Fibroblast of lung (primary cell): Measurements from ENCODE around the gene SPACA5.

Experiments used
- EZH2 ChIP-seq: IDR thresholded peaks from 2 replicates; pipeline ENCODE4 v1.5.1; 2012; ENCODE audit warnings: low read length, control low read depth, mild to moderate bottlenecking; ENCODE audit errors: missing control alignments
- TF ChIP-seq, protein P1 (sequence below), 2 donors: IDR thresholded peaks in 1 of 2; conservative IDR thresholded peaks in 1 of 2; 1 replicate in 1 of 2; 2 replicates in 1 of 2; pipeline ENCODE4 v1.5.1; 2011 to 2012; ENCODE audit warnings: low read length in 2 of 2, control low read depth in 1 of 2, inconsistent platforms in 1 of 2, low read depth in 1 of 2, mild to moderate bottlenecking in 1 of 2

DNA sequence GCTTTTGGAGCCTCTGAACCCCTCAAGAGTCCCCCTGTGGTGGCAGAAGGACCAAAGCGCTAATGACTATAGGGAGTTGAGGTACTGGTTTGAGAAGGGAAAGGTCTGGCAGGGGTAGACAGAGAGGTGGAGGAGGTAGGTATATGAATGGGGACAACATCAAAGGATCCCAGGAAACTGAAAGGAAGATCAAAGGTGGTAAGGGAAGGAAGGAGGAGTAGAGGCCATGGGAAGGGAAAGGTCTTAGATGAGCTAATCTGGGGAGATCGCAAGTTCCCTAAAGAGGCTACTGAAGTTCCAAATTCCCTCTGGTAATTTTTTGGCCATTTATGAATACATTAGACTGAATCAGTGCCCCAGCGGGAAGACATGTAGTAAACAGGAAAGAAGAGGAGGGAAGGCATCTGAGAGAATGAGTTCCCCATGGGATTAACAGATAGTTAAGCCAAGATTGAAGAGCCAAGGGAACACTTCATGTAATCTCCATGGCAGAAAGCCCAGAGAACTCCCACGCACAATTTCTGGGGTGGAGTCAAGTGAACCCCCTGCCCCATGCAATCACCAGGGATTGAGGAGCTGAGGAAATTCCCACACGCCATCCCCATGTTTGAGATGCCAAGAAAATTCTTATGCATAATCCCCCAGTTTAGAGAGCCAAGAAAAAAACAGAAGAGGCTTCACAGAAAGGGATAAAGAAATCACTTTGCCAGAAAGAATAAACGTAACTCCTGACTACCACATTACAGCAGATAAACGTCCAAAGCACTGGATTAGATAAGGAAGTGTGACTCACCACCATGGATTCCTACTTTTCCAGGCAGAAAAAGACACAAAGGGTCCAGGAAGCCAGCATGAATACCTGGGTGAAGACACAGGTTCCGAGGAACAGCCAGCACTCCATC lies 38.9 kb downstream of the SPACA5 start:
- TF ChIP-seq, protein P1, sequence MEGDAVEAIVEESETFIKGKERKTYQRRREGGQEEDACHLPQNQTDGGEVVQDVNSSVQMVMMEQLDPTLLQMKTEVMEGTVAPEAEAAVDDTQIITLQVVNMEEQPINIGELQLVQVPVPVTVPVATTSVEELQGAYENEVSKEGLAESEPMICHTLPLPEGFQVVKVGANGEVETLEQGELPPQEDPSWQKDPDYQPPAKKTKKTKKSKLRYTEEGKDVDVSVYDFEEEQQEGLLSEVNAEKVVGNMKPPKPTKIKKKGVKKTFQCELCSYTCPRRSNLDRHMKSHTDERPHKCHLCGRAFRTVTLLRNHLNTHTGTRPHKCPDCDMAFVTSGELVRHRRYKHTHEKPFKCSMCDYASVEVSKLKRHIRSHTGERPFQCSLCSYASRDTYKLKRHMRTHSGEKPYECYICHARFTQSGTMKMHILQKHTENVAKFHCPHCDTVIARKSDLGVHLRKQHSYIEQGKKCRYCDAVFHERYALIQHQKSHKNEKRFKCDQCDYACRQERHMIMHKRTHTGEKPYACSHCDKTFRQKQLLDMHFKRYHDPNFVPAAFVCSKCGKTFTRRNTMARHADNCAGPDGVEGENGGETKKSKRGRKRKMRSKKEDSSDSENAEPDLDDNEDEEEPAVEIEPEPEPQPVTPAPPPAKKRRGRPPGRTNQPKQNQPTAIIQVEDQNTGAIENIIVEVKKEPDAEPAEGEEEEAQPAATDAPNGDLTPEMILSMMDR (conservative IDR thresholded peaks at IDR 0.05 in 1 of 2, IDR thresholded peaks at IDR 0.05 in 1 of 2; ENCODE audit: low read depth in 1 of 2, low read length in 2 of 2) = no peak
- TF ChIP-seq EZH2 = no peak
